HepG2 (cell line): ENCODE data around the gene GRID1. TPM values are rescaled to one million over a fixed set of nuclear protein-coding genes. Genes with fewer than 3 reads are reported as not detected.
A peak's percentile ranks its signal among the peaks of the same experiment; 100 is the strongest.

Experiments used
- ATAC-seq: fragments of 200-7000 bp; cut with Tn5 transposase; 3 replicates; pipeline ENCODE4 v1.9.1; 2020; ENCODE audit warnings: mild to moderate bottlenecking, moderate library complexity
- BruUV-seq: library from RNA; stranded (reverse); fragments of 400-500 nt; replicated peaks from 2 replicates; lab custom pipeline; 2021; lab: Mats Ljungman, UMichigan
- CTCF ChIA-PET: fragments of 300-600 bp; formaldehyde crosslinking; extraction: SDS; loops from one replicate; lab custom pipeline; 2021; ENCODE audit warnings: low total read pairs, inconsistent platforms, low intra/inter-chr PET ratio; lab: Yijun Ruan, JAX
- POLR2A ChIA-PET: fragments of 350-600 bp; sonication (Branson Sonifier 250); formaldehyde crosslinking; loops from one replicate; lab custom pipeline; 2020; ENCODE audit warnings: antibody characterized with exemption, inconsistent platforms; lab: Yijun Ruan, JAX
- DNase-seq: peaks from one replicate; pipeline ENCODE4 v3.0.0-alpha.2; 2015; ENCODE audit warnings: low spot score
- FAIRE-seq: peaks from 3 replicates; lab custom pipeline; 2011; peaks lifted over from hg19 to GRCh38; lab: Jason Lieb, UNC
- H2AFZ ChIP-seq: one replicate; pipeline ENCODE4 v1.6.1; 2011; ENCODE audit warnings: low read length, inconsistent platforms
- H3K27ac ChIP-seq: fragments of 300-600 bp; 3 replicates; pipeline ENCODE4 v1.8.0; 2011; ENCODE audit warnings: mixed run types, mild to moderate bottlenecking, mixed read lengths, low read length, inconsistent platforms; ENCODE audit not compliant: insufficient read depth; ENCODE audit errors: extremely low read length
- H3K27me3 ChIP-seq, 2 experiments: fragments of 200-600 bp in 1 of 2; 2 replicates in 1 of 2; 3 replicates in 1 of 2; pipeline versions ENCODE4 v1.6.0 to v1.8.0; 2011; ENCODE audit warnings: low read length in 2 of 2, mild to moderate bottlenecking in 2 of 2, moderate library complexity in 2 of 2, inconsistent platforms in 1 of 2; ENCODE audit not compliant: insufficient read depth in 2 of 2, control insufficient read depth in 1 of 2
- H3K36me3 ChIP-seq, 2 experiments: fragments of 200-600 bp in 1 of 2; replicated peaks in 1 of 2; 2 replicates in 1 of 2; 3 replicates in 1 of 2; pipeline versions ENCODE4 v1.5.1 to v1.8.0; 2011; ENCODE audit warnings: low read length in 2 of 2, inconsistent platforms in 1 of 2; ENCODE audit not compliant: insufficient read depth in 2 of 2, control insufficient read depth in 1 of 2
- H3K4me1 ChIP-seq: 2 replicates; pipeline ENCODE4 v1.5.1; 2012; ENCODE audit warnings: low read length, inconsistent platforms; ENCODE audit not compliant: insufficient read depth
- H3K4me2 ChIP-seq: 2 replicates; pipeline ENCODE4 v1.6.0; 2011; ENCODE audit warnings: low read depth, low read length, inconsistent platforms
- H3K4me3 ChIP-seq, 3 experiments: fragments of 200-600 bp in 1 of 3; sonication (generic), shearing (Covaris generic) in 1 of 3; replicated peaks in 1 of 3; 2 replicates each; pipeline ENCODE4 v1.5.1; 2011 to 2016; ENCODE audit warnings: low read length in 3 of 3, inconsistent platforms in 2 of 3, low read depth in 2 of 3, mild to moderate bottlenecking in 2 of 3, control low read depth in 1 of 3, mixed read lengths in 1 of 3; ENCODE audit not compliant: insufficient read depth in 1 of 3
- H3K79me2 ChIP-seq: one replicate; pipeline ENCODE4 v1.6.1; 2011; ENCODE audit warnings: low read length, inconsistent platforms; ENCODE audit not compliant: insufficient read depth
- H3K9ac ChIP-seq: 2 replicates; pipeline ENCODE4 v1.6.0; 2011; ENCODE audit warnings: mild to moderate bottlenecking, low read depth, low read length, inconsistent platforms; ENCODE audit not compliant: insufficient read depth
- H3K9me3 ChIP-seq: 2 replicates; pipeline ENCODE4 v1.5.1; 2012; ENCODE audit warnings: mild to moderate bottlenecking, low read length
- H4K20me1 ChIP-seq: 2 replicates; pipeline ENCODE4 v1.6.0; 2011; ENCODE audit warnings: inconsistent platforms, mild to moderate bottlenecking, low read length, moderate library complexity; ENCODE audit not compliant: insufficient read depth
- BRD4 ChIP-seq: sonication (generic); formaldehyde crosslinking; IDR thresholded peaks from 2 replicates; pipeline ENCODE4 v1.4.0; 2020; ENCODE audit warnings: missing genetic modification reagents
- KDM6A ChIP-seq: IDR thresholded peaks from 2 replicates; pipeline ENCODE4 v1.6.1; 2016; ENCODE audit warnings: low read depth
- NCOR1 ChIP-seq: fragments of 200-600 bp; sonication (generic); IDR thresholded peaks from 2 replicates; pipeline ENCODE4 v1.7.0; 2017; ENCODE audit warnings: antibody characterized with exemption, low read length, borderline replicate concordance
- ZNF160 ChIP-seq: sonication (generic); formaldehyde crosslinking; IDR thresholded peaks from 2 replicates; pipeline ENCODE4 v1.8.0; 2022; ENCODE audit warnings: mild to moderate bottlenecking, inconsistent platforms, missing genetic modification reagents
- ZNF674 ChIP-seq: sonication (generic); formaldehyde crosslinking; IDR thresholded peaks from 2 replicates; pipeline ENCODE4 v1.5.0; 2020; ENCODE audit warnings: low read depth, mild to moderate bottlenecking, missing genetic modification reagents
- ZNF720 ChIP-seq: sonication (generic); formaldehyde crosslinking; IDR thresholded peaks from 2 replicates; pipeline ENCODE4 v1.4.0; 2020; ENCODE audit warnings: missing genetic modification reagents
- WGBS: methylation state at CpG from one replicate; pipeline ENCODE4 v1.1.6; 2017; ENCODE audit warnings: low lambda C conversion rate; 5-methylcytosine and 5-hydroxymethylcytosine counted together
- in situ Hi-C: cut with HindIII; loops from 2 replicates; pipeline ENCODE4 v1.10.0; 2017; ENCODE audit warnings: low pct_unique_long_range_greater_than_20kb; ENCODE audit not compliant: extremely low pct_ligation_motif_present
- intact Hi-C: fragments of 100-400 bp; cut with micrococcal nuclease; formaldehyde crosslinking; loops from one replicate; pipeline ENCODE4 v1.10.0; 2022; ENCODE audit not compliant: unreplicated experiment
- polyA plus RNA-seq, 8 experiments: library from polyadenylated mRNA; depleted of rRNA in 3 of 8; stranded (reverse) in 7 of 8; unstranded in 1 of 8; fragments of >200 nt; fragmentation: Illumina TruSeq in 4 of 8; extraction: Trizol in 4 of 8; gene quantifications; 2 replicates each; pipeline versions ENCODE4 v1.2.1 to v1.2.3, GENCODE V29; 2011 to 2016; ENCODE audit warnings: low read depth in 4 of 8, missing spikeins in 1 of 8, mixed read lengths in 1 of 8; ENCODE audit not compliant: insufficient read depth in 1 of 8
- total RNA-seq, 5 experiments: library from RNA; depleted of rRNA; stranded (reverse); fragments of >200 nt; fragmentation: Illumina TruSeq; extraction: Trizol; gene quantifications; 2 replicates each; pipeline ENCODE4 v1.2.3, GENCODE V29; 2016; ENCODE audit warnings: low read depth in 1 of 5

GRID1 gene
- total and polyA plus RNA-seq, 2 of the 13 experiments (the other 11 are each of a cell fraction or from before 2014, with no cell fraction given): 0.05 TPM; not detected in 1

GRCh38 chr10:85811405-85811804, 555.2 kb downstream of the GRID1 start:
- H3K9me3 ChIP-seq: peaks cover 16% of the 10 kb centered on the region; the same call in 1 of the 2 replicates
- 1% methylated on average over 2 of the region's 2 CpGs for WGBS
- FAIRE-seq (no peak), DNase-seq (no peak), ATAC-seq (no peak)
- intact Hi-C loops: no loop called here
- H3K9ac ChIP-seq: no peak overlapping the region
- no peak overlapping the region for H3K4me3 ChIP-seq
- H2AFZ ChIP-seq: no peak overlapping the region
- no peaks in the 10 kb centered on the region for H4K20me1 ChIP-seq
- ChIA-PET CTCF (no interaction called here), POLR2A (no interaction called here)
- no TSS peak for BruUV-seq
- TF ChIP-seq ZNF160 (CRISPR knock-in tag) (peak; percentile 81), ZNF674 (CRISPR knock-in tag) (no peak)
- in situ Hi-C loops: no loop called here
- no peaks in the 10 kb centered on the region for H3K27me3 ChIP-seq
- no peaks in the 10 kb centered on the region for H3K36me3 ChIP-seq
- no peaks in the 10 kb centered on the region for H3K79me2 ChIP-seq
- H3K27ac ChIP-seq: no peak overlapping the region
- no peaks in the 10 kb centered on the region for H3K4me1 ChIP-seq
- H3K4me2 ChIP-seq: no peak overlapping the region

GRCh38 chr10:85810674-85811073, 555.9 kb downstream of the GRID1 start:
- POLR2A ChIA-PET: no interaction called here
- no peaks in the 10 kb centered on the region for H3K4me1 ChIP-seq
- no peak overlapping the region for H3K27ac ChIP-seq
- TF ChIP-seq KDM6A (CRISPR knock-in tag) (no peak), BRD4 (CRISPR knock-in tag) (no peak), ZNF720 (no peak), NCOR1 (no peak)
- TF ChIP-seq, all 625 proteins: peak for 0
- intact Hi-C loops: no loop called here
- no peaks in the 10 kb centered on the region for H4K20me1 ChIP-seq
- no peak for DNase-seq
- no peak overlapping the region for H3K4me2 ChIP-seq
- H3K9ac ChIP-seq: no peak overlapping the region
- H3K4me3 ChIP-seq: no peak overlapping the region
- H3K9me3 ChIP-seq: peaks cover 16% of the 10 kb centered on the region; the same call in 1 of the 2 replicates
- H2AFZ ChIP-seq: no peak overlapping the region
- no TSS peak for BruUV-seq
- no peaks in the 10 kb centered on the region for H3K79me2 ChIP-seq
- no peak for ATAC-seq
- no CpG with 5 or more reads among the region's 1 CpG for WGBS
- H3K27me3 ChIP-seq: no peaks in the 10 kb centered on the region
- in situ Hi-C loops: no loop called here
- H3K36me3 ChIP-seq: no peaks in the 10 kb centered on the region
- FAIRE-seq: no peak
- CTCF ChIA-PET: no interaction called here
